ENCODE measurements around the gene SORCS3.

SORCS3 gene

DNA sequence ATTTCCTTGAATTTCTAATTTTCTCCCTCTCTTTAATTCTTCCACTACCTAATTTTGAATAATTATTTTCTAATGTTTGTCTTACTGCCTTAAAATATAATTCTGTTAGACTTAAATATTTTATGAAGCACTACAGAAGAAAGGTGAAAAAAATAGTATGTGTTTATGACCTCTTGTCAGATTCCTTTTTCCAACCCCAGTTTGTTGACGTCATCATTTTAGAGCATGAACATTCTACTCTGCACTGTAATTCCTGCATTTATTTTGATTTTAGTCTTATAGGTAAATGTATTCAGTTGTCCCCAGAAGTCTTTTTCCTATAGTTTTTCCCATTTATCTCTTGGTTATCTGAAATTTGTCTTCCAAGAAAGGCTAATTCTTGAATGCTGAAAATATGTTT lies 468.1 kb downstream of the SORCS3 start:
- H2BK120ac ChIP-seq (ENCODE audit: low read depth, low read length) = no peak overlapping the region
- H3K23ac ChIP-seq (ENCODE audit: low read length) = no peak overlapping the region
- H2BK5ac ChIP-seq (ENCODE audit: low read length) = no peak overlapping the region
- no peak for DNase-seq
- no peak overlapping the region for H3K27ac ChIP-seq (ENCODE audit: low read depth, low read length)
- no peak overlapping the region for H3K9ac ChIP-seq (ENCODE audit: low read length)
- no peak overlapping the region for H3K18ac ChIP-seq (ENCODE audit: low read length)
- no peak overlapping the region for H3K56ac ChIP-seq (ENCODE audit: low read length)
- H4K5ac ChIP-seq (ENCODE audit: low read length) = no peak overlapping the region
- no peak overlapping the region for H4K8ac ChIP-seq (ENCODE audit: low read depth, low read length)
- no peaks in the 10 kb centered on the region for H3K4me1 ChIP-seq (ENCODE audit: control insufficient read depth, low read depth, low read length)
- H3K79me1 ChIP-seq (ENCODE audit: low read length) = no peaks in the 10 kb centered on the region
- H3K4me2 ChIP-seq (ENCODE audit: low read length) = no peak overlapping the region
- H3K79me2 ChIP-seq (ENCODE audit: control insufficient read depth, insufficient read depth, low read length) = no peaks in the 10 kb centered on the region
- H2BK15ac ChIP-seq (replicated peaks; ENCODE audit: low read depth) = no peak overlapping the region
- no CpG with 5 or more reads among the region's 1 CpG for WGBS (ENCODE audit: extremely low coverage, insufficient coverage, low lambda C conversion rate)
- H3K36me3 ChIP-seq (ENCODE audit: control insufficient read depth, insufficient read depth, low read length) = no peaks in the 10 kb centered on the region
- H2AK5ac ChIP-seq (ENCODE audit: low read length) = no peak overlapping the region
- H3K27me3 ChIP-seq (ENCODE audit: insufficient read depth, low read length, poor library complexity) = no peaks in the 10 kb centered on the region
- H3K4me3 ChIP-seq (ENCODE audit: low read length) = no peak overlapping the region
- H3K4ac ChIP-seq (ENCODE audit: low read depth, low read length) = no peak overlapping the region

GRCh38 chr10:105112862-105113261 lies 471.8 kb downstream of the SORCS3 start:
- no CpG with 5 or more reads among the region's 6 CpGs for whole genome bisulfite sequencing (ENCODE audit: extremely low coverage, insufficient coverage, low lambda C conversion rate)
- Histone ChIP-seq H4K5ac (ENCODE audit: low read length) (no peak overlapping the region), H3K56ac (ENCODE audit: low read length) (no peak overlapping the region), H4K8ac (ENCODE audit: low read depth, low read length) (no peak overlapping the region), H3K4me1 (ENCODE audit: control insufficient read depth, low read depth, low read length) (no peaks in the 10 kb centered on the region), H3K4me3 (ENCODE audit: low read length) (no peak overlapping the region), H3K27me3 (ENCODE audit: insufficient read depth, low read length, poor library complexity) (no peaks in the 10 kb centered on the region), H3K18ac (ENCODE audit: low read length) (no peak overlapping the region), H3K79me2 (ENCODE audit: control insufficient read depth, insufficient read depth, low read length) (no peaks in the 10 kb centered on the region), H2BK120ac (ENCODE audit: low read depth, low read length) (no peak overlapping the region), H3K4me2 (ENCODE audit: low read length) (no peak overlapping the region), H2BK5ac (ENCODE audit: low read length) (no peak overlapping the region), H3K4ac (ENCODE audit: low read depth, low read length) (no peak overlapping the region), H3K36me3 (ENCODE audit: control insufficient read depth, insufficient read depth, low read length) (no peaks in the 10 kb centered on the region), H2BK15ac (replicated peaks; ENCODE audit: low read depth) (no peak overlapping the region), H3K23ac (ENCODE audit: low read length) (no peak overlapping the region), H2AK5ac (ENCODE audit: low read length) (no peak overlapping the region), H3K79me1 (ENCODE audit: low read length) (no peaks in the 10 kb centered on the region), H3K27ac (ENCODE audit: low read depth, low read length) (no peak overlapping the region), H3K9ac (ENCODE audit: low read length) (no peak overlapping the region)
- no peak for DNase-seq

- DNase-seq = peak; percentile 16
- Histone ChIP-seq H3K4me1 (ENCODE audit: control insufficient read depth, low read depth, low read length) (no peaks in the 10 kb centered on the region), H2AK5ac (ENCODE audit: low read length) (no peak overlapping the region), H4K5ac (ENCODE audit: low read length) (no peak overlapping the region), H4K8ac (ENCODE audit: low read depth, low read length) (no peak overlapping the region), H2BK5ac (ENCODE audit: low read length) (no peak overlapping the region), H3K79me2 (ENCODE audit: control insufficient read depth, insufficient read depth, low read length) (no peaks in the 10 kb centered on the region), H3K36me3 (ENCODE audit: control insufficient read depth, insufficient read depth, low read length) (no peaks in the 10 kb centered on the region), H3K56ac (ENCODE audit: low read length) (no peak overlapping the region), H3K9ac (ENCODE audit: low read length) (no peak overlapping the region), H3K18ac (ENCODE audit: low read length) (no peak overlapping the region), H3K4me2 (ENCODE audit: low read length) (no peak overlapping the region), H3K79me1 (ENCODE audit: low read length) (no peaks in the 10 kb centered on the region), H3K23ac (ENCODE audit: low read length) (no peak overlapping the region), H2BK120ac (ENCODE audit: low read depth, low read length) (no peak overlapping the region), H3K4me3 (ENCODE audit: low read length) (no peak overlapping the region), H3K27ac (ENCODE audit: low read depth, low read length) (no peak overlapping the region), H2BK15ac (replicated peaks; ENCODE audit: low read depth) (no peak overlapping the region), H3K27me3 (ENCODE audit: insufficient read depth, low read length, poor library complexity) (no peaks in the 10 kb centered on the region), H3K4ac (ENCODE audit: low read depth, low read length) (no peak overlapping the region)
- WGBS (ENCODE audit: extremely low coverage, insufficient coverage, low lambda C conversion rate) = no CpG with 5 or more reads among the region's 3 CpGs
Observed at GRCh38 chr10:105113666-105114065, 472.6 kb downstream of the SORCS3 start.

GRCh38 chr10:105121743-105122142 lies 480.7 kb downstream of the SORCS3 start:
- H3K4ac ChIP-seq (ENCODE audit: low read depth, low read length) = no peak overlapping the region
- no peak overlapping the region for H2BK5ac ChIP-seq (ENCODE audit: low read length)
- WGBS (ENCODE audit: extremely low coverage, insufficient coverage, low lambda C conversion rate) = no CpG with 5 or more reads among the region's 3 CpGs
- no peak overlapping the region for H3K23ac ChIP-seq (ENCODE audit: low read length)
- H3K27ac ChIP-seq (ENCODE audit: low read depth, low read length) = no peak overlapping the region
- no peak for DNase-seq
- H2BK15ac ChIP-seq (replicated peaks; ENCODE audit: low read depth) = no peak overlapping the region
- no peak overlapping the region for H3K56ac ChIP-seq (ENCODE audit: low read length)
- no peak overlapping the region for H4K8ac ChIP-seq (ENCODE audit: low read depth, low read length)
- H3K36me3 ChIP-seq (ENCODE audit: control insufficient read depth, insufficient read depth, low read length) = no peaks in the 10 kb centered on the region
- H3K18ac ChIP-seq (ENCODE audit: low read length) = no peak overlapping the region
- no peak overlapping the region for H2AK5ac ChIP-seq (ENCODE audit: low read length)
- H3K79me2 ChIP-seq (ENCODE audit: control insufficient read depth, insufficient read depth, low read length) = no peaks in the 10 kb centered on the region
- H3K79me1 ChIP-seq (ENCODE audit: low read length) = no peaks in the 10 kb centered on the region
- H3K27me3 ChIP-seq (ENCODE audit: insufficient read depth, low read length, poor library complexity) = no peaks in the 10 kb centered on the region
- no peaks in the 10 kb centered on the region for H3K4me1 ChIP-seq (ENCODE audit: control insufficient read depth, low read depth, low read length)
- H3K4me3 ChIP-seq (ENCODE audit: low read length) = no peak overlapping the region
- H2BK120ac ChIP-seq (ENCODE audit: low read depth, low read length) = no peak overlapping the region
- no peak overlapping the region for H3K4me2 ChIP-seq (ENCODE audit: low read length)
- no peak overlapping the region for H3K9ac ChIP-seq (ENCODE audit: low read length)
- H4K5ac ChIP-seq (ENCODE audit: low read length) = no peak overlapping the region

DNA sequence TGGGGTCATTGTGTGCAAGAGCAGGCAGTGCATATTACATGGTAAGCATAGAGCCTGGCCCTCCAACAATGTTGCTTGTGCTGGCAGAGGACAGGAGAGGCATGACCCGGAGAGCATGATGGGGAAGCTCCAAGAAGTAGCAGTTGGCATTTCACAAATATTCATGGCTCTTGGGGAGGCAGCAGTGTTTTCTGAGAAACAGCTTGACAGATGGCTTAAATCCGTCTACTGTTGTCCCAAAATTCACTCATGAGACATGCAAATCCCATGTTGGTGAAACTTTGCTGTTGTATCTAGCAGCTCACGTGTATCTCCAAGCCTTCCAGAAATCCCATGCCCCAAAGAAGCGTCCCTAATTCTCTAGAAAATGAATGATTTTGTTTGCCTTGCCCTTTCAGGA lies 487.0 kb downstream of the SORCS3 start:
- Histone ChIP-seq H3K4me3 (ENCODE audit: low read length) (no peak overlapping the region), H4K5ac (ENCODE audit: low read length) (no peak overlapping the region), H3K4me1 (ENCODE audit: control insufficient read depth, low read depth, low read length) (no peaks in the 10 kb centered on the region), H3K27me3 (ENCODE audit: insufficient read depth, low read length, poor library complexity) (no peaks in the 10 kb centered on the region), H3K79me2 (ENCODE audit: control insufficient read depth, insufficient read depth, low read length) (no peaks in the 10 kb centered on the region), H2BK120ac (ENCODE audit: low read depth, low read length) (no peak overlapping the region), H2AK5ac (ENCODE audit: low read length) (no peak overlapping the region), H2BK5ac (ENCODE audit: low read length) (no peak overlapping the region), H3K79me1 (ENCODE audit: low read length) (no peaks in the 10 kb centered on the region), H3K23ac (ENCODE audit: low read length) (no peak overlapping the region), H3K56ac (ENCODE audit: low read length) (no peak overlapping the region), H3K4me2 (ENCODE audit: low read length) (no peak overlapping the region), H2BK15ac (replicated peaks; ENCODE audit: low read depth) (no peak overlapping the region), H3K9ac (ENCODE audit: low read length) (no peak overlapping the region), H3K27ac (ENCODE audit: low read depth, low read length) (no peak overlapping the region), H4K8ac (ENCODE audit: low read depth, low read length) (no peak overlapping the region), H3K36me3 (ENCODE audit: control insufficient read depth, insufficient read depth, low read length) (no peaks in the 10 kb centered on the region), H3K18ac (ENCODE audit: low read length) (no peak overlapping the region), H3K4ac (ENCODE audit: low read depth, low read length) (no peak overlapping the region)
- no peak for DNase-seq
- WGBS (ENCODE audit: extremely low coverage, insufficient coverage, low lambda C conversion rate) = no CpG with 5 or more reads among the region's 4 CpGs

GRCh38 chr10:105138358-105138757 lies 497.3 kb downstream of the SORCS3 start:
- Histone ChIP-seq H3K79me1 (ENCODE audit: low read length) (no peaks in the 10 kb centered on the region), H2AK5ac (ENCODE audit: low read length) (no peak overlapping the region), H3K27me3 (ENCODE audit: insufficient read depth, low read length, poor library complexity) (no peaks in the 10 kb centered on the region), H4K5ac (ENCODE audit: low read length) (no peak overlapping the region), H3K23ac (ENCODE audit: low read length) (no peak overlapping the region), H2BK120ac (ENCODE audit: low read depth, low read length) (no peak overlapping the region), H3K4me2 (ENCODE audit: low read length) (no peak overlapping the region), H3K18ac (ENCODE audit: low read length) (no peak overlapping the region), H3K79me2 (ENCODE audit: control insufficient read depth, insufficient read depth, low read length) (no peaks in the 10 kb centered on the region), H3K4ac (ENCODE audit: low read depth, low read length) (no peak overlapping the region), H3K4me1 (ENCODE audit: control insufficient read depth, low read depth, low read length) (no peaks in the 10 kb centered on the region), H4K8ac (ENCODE audit: low read depth, low read length) (no peak overlapping the region), H3K27ac (ENCODE audit: low read depth, low read length) (no peak overlapping the region), H3K56ac (ENCODE audit: low read length) (no peak overlapping the region), H2BK15ac (replicated peaks; ENCODE audit: low read depth) (no peak overlapping the region), H3K4me3 (ENCODE audit: low read length) (no peak overlapping the region), H2BK5ac (ENCODE audit: low read length) (no peak overlapping the region), H3K36me3 (ENCODE audit: control insufficient read depth, insufficient read depth, low read length) (no peaks in the 10 kb centered on the region), H3K9ac (ENCODE audit: low read length) (no peak overlapping the region)
- no peak for DNase-seq
- no CpG with 5 or more reads among the region's 3 CpGs for WGBS (ENCODE audit: extremely low coverage, insufficient coverage, low lambda C conversion rate)

Measured in mesendoderm (in vitro differentiated cells).